Measurements from ENCODE around the gene PF4V1. TPM values are rescaled to one million over a fixed set of nuclear protein-coding genes. Genes with fewer than 3 reads are reported as not detected.

Gene PF4V1
- total RNA-seq, 1 donor from 2014 or later: not detected

- TF ChIP-seq, protein P1, sequence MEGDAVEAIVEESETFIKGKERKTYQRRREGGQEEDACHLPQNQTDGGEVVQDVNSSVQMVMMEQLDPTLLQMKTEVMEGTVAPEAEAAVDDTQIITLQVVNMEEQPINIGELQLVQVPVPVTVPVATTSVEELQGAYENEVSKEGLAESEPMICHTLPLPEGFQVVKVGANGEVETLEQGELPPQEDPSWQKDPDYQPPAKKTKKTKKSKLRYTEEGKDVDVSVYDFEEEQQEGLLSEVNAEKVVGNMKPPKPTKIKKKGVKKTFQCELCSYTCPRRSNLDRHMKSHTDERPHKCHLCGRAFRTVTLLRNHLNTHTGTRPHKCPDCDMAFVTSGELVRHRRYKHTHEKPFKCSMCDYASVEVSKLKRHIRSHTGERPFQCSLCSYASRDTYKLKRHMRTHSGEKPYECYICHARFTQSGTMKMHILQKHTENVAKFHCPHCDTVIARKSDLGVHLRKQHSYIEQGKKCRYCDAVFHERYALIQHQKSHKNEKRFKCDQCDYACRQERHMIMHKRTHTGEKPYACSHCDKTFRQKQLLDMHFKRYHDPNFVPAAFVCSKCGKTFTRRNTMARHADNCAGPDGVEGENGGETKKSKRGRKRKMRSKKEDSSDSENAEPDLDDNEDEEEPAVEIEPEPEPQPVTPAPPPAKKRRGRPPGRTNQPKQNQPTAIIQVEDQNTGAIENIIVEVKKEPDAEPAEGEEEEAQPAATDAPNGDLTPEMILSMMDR (IDR thresholded peaks at IDR 0.05; ENCODE audit: unreplicated experiment): no peak
- no peak overlapping the region for H3K27ac Mint-ChIP-seq
Observed at GRCh38 chr4:73828956-73829355, 24.1 kb upstream of the PF4V1 start.

DNA sequence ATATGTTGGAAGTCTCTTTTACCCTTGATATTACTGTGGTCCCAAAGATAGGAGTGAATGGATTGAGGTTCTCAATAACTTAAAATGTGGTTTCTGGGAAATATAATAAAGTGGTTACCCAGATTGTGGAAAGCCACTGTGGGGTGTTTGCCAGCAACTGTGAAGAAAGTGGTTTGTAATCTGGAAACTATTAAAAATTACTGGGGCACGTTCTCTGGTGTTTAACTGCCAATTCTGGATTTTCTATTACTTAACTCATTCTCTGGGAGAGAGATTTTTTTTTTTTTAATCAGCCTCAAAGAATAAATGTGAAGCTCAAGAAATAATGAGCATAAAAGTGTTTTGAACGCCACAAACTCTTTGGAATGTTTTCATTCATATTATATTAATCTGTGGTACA, 21.5 kb upstream of the PF4V1 start:
- Mint-ChIP-seq H3K4me3 (no peak overlapping the region), H3K9me3 (peaks cover 15% of the 10 kb centered on the region), H3K36me3 (no peaks in the 10 kb centered on the region), H3K4me1 (peaks cover 4% of the 10 kb centered on the region), H3K27ac (no peak overlapping the region), H3K27me3 (ENCODE audit: low read depth) (peaks cover 10% of the 10 kb centered on the region)
- no peak for DNase-seq (ENCODE audit: low spot score in 2 of 2, unreplicated experiment in 2 of 2)
- TF ChIP-seq, protein P1 (IDR thresholded peaks at IDR 0.05; ENCODE audit: unreplicated experiment): no peak

More at GRCh38 chr4:73828956-73829355, 24.1 kb upstream of the PF4V1 start:
- peaks cover 15% of the 10 kb centered on the region for H3K9me3 Mint-ChIP-seq
- no peak for DNase-seq (ENCODE audit: low spot score in 2 of 2, unreplicated experiment in 2 of 2)
- H3K4me1 Mint-ChIP-seq: no peaks in the 10 kb centered on the region
- H3K36me3 Mint-ChIP-seq: no peaks in the 10 kb centered on the region
- no peaks in the 10 kb centered on the region for H3K27me3 Mint-ChIP-seq (ENCODE audit: low read depth)
- H3K4me3 Mint-ChIP-seq: no peak overlapping the region

GRCh38 chr4:73832651-73833237, 20.4 kb upstream of the PF4V1 start:
- peaks cover 3% of the 10 kb centered on the region for H3K9me3 Mint-ChIP-seq
- no peak overlapping the region for H3K27ac Mint-ChIP-seq
- TF ChIP-seq, protein P1 (IDR thresholded peaks at IDR 0.05; ENCODE audit: unreplicated experiment): no peak
- no peak for DNase-seq (ENCODE audit: low spot score in 2 of 2, unreplicated experiment in 2 of 2)
- H3K36me3 Mint-ChIP-seq: no peaks in the 10 kb centered on the region
- no peak overlapping the region for H3K4me3 Mint-ChIP-seq
- H3K4me1 Mint-ChIP-seq: peaks cover 4% of the 10 kb centered on the region
- H3K27me3 Mint-ChIP-seq (ENCODE audit: low read depth): peaks cover 22% of the 10 kb centered on the region

DNA sequence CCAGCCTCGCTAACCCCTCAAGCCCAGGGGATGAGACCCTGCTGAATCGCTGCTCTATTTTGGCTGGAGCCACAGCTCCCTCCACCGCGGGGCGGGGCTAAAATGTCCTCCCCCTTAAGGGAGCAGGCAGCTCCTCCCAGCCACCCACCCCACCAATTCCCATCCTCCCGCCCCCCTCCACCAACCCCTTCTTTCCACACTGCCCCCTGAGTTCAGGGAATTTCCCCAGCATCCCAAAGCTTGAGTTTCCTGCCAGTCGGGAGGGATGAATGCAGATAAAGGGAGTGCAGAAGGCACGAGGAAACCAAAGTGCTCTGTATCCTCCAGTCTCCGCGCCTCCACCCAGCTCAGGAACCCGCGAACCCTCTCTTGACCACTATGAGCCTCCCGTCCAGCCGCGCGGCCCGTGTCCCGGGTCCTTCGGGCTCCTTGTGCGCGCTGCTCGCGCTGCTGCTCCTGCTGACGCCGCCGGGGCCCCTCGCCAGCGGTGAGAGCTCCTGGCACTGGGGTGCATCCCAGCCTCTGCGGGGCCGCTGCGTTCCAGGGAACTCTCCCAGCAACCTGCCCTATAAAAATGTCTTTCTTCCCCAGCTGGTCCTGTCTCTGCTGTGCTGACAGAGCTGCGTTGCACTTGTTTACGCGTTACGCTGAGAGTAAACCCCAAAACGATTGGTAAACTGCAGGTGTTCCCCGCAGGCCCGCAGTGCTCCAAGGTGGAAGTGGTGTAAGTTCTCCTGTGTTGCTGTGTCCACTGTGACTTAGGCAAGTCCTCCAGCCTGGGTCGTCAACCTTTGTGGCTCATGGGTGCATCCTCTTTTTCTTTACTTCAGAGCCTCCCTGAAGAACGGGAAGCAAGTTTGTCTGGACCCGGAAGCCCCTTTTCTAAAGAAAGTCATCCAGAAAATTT, 16.5 kb upstream of the PF4V1 start, which contains the start of gene CXCL6:
TSS of gene CXCL6 (plus strand) at position 306 of the 907 bp plus-strand sequence. CDS start at position 379, 73 bp downstream.
- H3K36me3 Mint-ChIP-seq: no peaks in the 10 kb centered on the region
- TF ChIP-seq, protein P1 (IDR thresholded peaks at IDR 0.05; ENCODE audit: unreplicated experiment): no peak
- no peaks in the 10 kb centered on the region for H3K9me3 Mint-ChIP-seq
- H3K4me1 Mint-ChIP-seq: peaks cover 9% of the 10 kb centered on the region
- H3K27ac Mint-ChIP-seq: no peak within 1 kb of the TSS
- H3K27me3 Mint-ChIP-seq (ENCODE audit: low read depth): peaks cover 44% of the 10 kb centered on the region
- H3K4me3 Mint-ChIP-seq: peak within 1 kb of the TSS; percentile 62
- DNase-seq (ENCODE audit: low spot score in 2 of 2, unreplicated experiment in 2 of 2): peak in 1 of 2 experiments; percentile 53

DNA sequence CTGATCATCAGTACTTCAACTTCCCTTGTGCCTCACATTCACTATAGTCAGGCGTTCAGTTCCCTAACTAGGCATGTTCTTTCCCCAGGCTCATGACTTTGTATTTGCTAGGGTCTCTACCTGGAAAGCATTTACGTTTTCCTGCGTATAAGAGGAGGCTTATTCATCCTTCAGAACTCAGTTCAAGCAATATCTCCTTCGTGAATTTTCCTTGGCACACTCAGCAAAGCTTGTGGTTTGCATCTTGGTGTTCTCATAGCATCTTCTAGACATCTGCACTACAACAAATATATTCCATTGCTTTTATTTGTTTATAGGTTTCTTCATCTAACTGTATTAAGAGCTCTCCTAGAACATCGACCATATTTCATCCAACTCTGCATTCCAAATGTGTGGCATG, 14.0 kb upstream of the PF4V1 start:
- no peak overlapping the region for H3K27ac Mint-ChIP-seq
- H3K36me3 Mint-ChIP-seq: no peaks in the 10 kb centered on the region
- H3K9me3 Mint-ChIP-seq: no peaks in the 10 kb centered on the region
- peaks cover 9% of the 10 kb centered on the region for H3K4me1 Mint-ChIP-seq
- no peak overlapping the region for H3K4me3 Mint-ChIP-seq
- DNase-seq (ENCODE audit: low spot score in 2 of 2, unreplicated experiment in 2 of 2): no peak
- TF ChIP-seq, protein P1 (IDR thresholded peaks at IDR 0.05; ENCODE audit: unreplicated experiment): no peak
- peaks cover 48% of the 10 kb centered on the region for H3K27me3 Mint-ChIP-seq (ENCODE audit: low read depth)

Data from mesothelial cell of epicardium (in vitro differentiated cells).